Spleen (tissue), 7 donors: ENCODE results near the gene MACC1.

Experiments used
- POLR2A ChIP-seq, 3 donors: fragments of 450-650 bp; IDR thresholded peaks; one replicate each; pipeline ENCODE4 v1.5.1; 2017; ENCODE audit warnings: antibody characterized with exemption in 3 of 3, mild to moderate bottlenecking in 1 of 3
- POLR2AphosphoS5 ChIP-seq, 3 donors: sonication (generic); formaldehyde crosslinking; IDR thresholded peaks; one replicate each; pipeline ENCODE4 v1.5.1; 2017; ENCODE audit warnings: antibody characterized with exemption in 3 of 3
- TF ChIP-seq, protein P1 (sequence below), 11 experiments: fragments of 200-600 bp in 7 of 11; fragments of 450-650 bp in 4 of 11; sonication (generic) in 4 of 11; IDR thresholded peaks in 8 of 11; conservative IDR thresholded peaks in 3 of 11; 1 replicate in 7 of 11; 2 replicates in 4 of 11; pipeline versions ENCODE4 v1.4.0 to v1.8.0; 2016 to 2021; ENCODE audit warnings: antibody characterized with exemption in 11 of 11, inconsistent platforms in 4 of 11, mild to moderate bottlenecking in 1 of 11
- donor health status: DM: no; HTN: no; CAD: no; lungs with moderate emphysema.
- donor health status: DM: no; HTN: no; CAD: no.
- donor health status: DM: no; HTN: no; CAD: no.

DNA sequence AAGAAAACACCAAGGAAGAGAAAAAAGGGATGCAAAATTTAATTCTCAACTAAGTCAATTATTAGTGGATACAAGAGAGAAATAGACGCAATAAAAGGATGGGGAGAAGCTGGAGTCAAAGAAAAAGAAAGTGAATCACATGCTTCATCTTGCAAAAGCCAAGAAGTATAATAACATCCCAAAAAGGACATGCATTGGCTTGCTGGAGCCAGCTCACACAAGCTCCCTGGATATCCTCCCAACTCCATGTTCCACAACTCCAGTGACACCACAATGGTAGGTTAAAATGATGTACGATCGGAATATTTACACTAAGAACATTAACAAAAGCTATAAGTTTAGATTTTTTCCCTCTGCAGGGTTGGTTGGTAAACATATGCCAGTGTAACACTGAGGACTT, 72.4 kb downstream of the MACC1 start:
- TF ChIP-seq, protein P1, sequence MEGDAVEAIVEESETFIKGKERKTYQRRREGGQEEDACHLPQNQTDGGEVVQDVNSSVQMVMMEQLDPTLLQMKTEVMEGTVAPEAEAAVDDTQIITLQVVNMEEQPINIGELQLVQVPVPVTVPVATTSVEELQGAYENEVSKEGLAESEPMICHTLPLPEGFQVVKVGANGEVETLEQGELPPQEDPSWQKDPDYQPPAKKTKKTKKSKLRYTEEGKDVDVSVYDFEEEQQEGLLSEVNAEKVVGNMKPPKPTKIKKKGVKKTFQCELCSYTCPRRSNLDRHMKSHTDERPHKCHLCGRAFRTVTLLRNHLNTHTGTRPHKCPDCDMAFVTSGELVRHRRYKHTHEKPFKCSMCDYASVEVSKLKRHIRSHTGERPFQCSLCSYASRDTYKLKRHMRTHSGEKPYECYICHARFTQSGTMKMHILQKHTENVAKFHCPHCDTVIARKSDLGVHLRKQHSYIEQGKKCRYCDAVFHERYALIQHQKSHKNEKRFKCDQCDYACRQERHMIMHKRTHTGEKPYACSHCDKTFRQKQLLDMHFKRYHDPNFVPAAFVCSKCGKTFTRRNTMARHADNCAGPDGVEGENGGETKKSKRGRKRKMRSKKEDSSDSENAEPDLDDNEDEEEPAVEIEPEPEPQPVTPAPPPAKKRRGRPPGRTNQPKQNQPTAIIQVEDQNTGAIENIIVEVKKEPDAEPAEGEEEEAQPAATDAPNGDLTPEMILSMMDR (IDR thresholded peaks at IDR 0.05 in 8 of 11, conservative IDR thresholded peaks at IDR 0.05 in 3 of 11), result no peak
- no peak for TF ChIP-seq POLR2A (IDR thresholded peaks at IDR 0.05)
- no peak for TF ChIP-seq POLR2AphosphoS5 (IDR thresholded peaks at IDR 0.05)
